OCI-LY7 (cell line): Measurements from ENCODE around the gene ANXA3. TPM values are rescaled to one million over a fixed set of nuclear protein-coding genes. Genes with fewer than 3 reads are reported as not detected.

Experiments
- BruUV-seq: library from RNA; stranded (reverse); fragments of 400-500 nt; replicated peaks from 2 replicates; lab custom pipeline; 2021; lab: Mats Ljungman, UMichigan
- CTCF ChIA-PET: fragments of 300-600 bp; sonication (Branson Sonifier 250); formaldehyde crosslinking; loops from one replicate; lab custom pipeline; 2022; ENCODE audit warnings: antibody characterized with exemption; ENCODE audit not compliant: unreplicated experiment; lab: Charles Lee
- POLR2A ChIA-PET: fragments of 300-600 bp; sonication (Branson Sonifier 250); formaldehyde crosslinking; loops from one replicate; lab custom pipeline; 2022; ENCODE audit warnings: antibody characterized with exemption; lab: Charles Lee
- DNase-seq: peaks from one replicate; pipeline ENCODE4 v3.0.0-alpha.2; 2015; ENCODE audit warnings: low spot score
- H2AFZ ChIP-seq: fragments of 200-600 bp; sonication (generic), shearing (Covaris generic); 2 replicates; pipeline ENCODE4 v1.6.1; 2014; ENCODE audit warnings: mild to moderate bottlenecking, antibody characterized with exemption, low read length, moderate library complexity
- H3K27ac ChIP-seq: fragments of 200-600 bp; sonication (generic); 2 replicates; pipeline ENCODE4 v1.5.1; 2014; ENCODE audit warnings: mixed run types, low read depth, mild to moderate bottlenecking, moderate library complexity, low read length, inconsistent platforms; ENCODE audit not compliant: poor library complexity, severe bottlenecking
- H3K36me3 ChIP-seq: fragments of 200-600 bp; sonication (generic); 2 replicates; pipeline ENCODE4 v1.6.1; 2014; ENCODE audit warnings: mild to moderate bottlenecking, antibody characterized with exemption, low read length, moderate library complexity, mixed read lengths; ENCODE audit not compliant: insufficient read depth
- H3K4me1 ChIP-seq: fragments of 200-600 bp; sonication (generic); 2 replicates; pipeline ENCODE4 v1.5.1; 2014; ENCODE audit warnings: mild to moderate bottlenecking, low read length; ENCODE audit not compliant: insufficient read depth, poor library complexity, severe bottlenecking
- H3K4me2 ChIP-seq: fragments of 200-600 bp; sonication (generic); 2 replicates; pipeline ENCODE4 v1.6.1; 2014; ENCODE audit warnings: mild to moderate bottlenecking, low read length
- H3K4me3 ChIP-seq: fragments of 200-600 bp; sonication (generic); 2 replicates; pipeline ENCODE4 v1.5.1; 2014; ENCODE audit warnings: mild to moderate bottlenecking, low read depth, low read length; ENCODE audit not compliant: poor library complexity, severe bottlenecking
- H3K79me2 ChIP-seq: fragments of 200-600 bp; sonication (generic); 2 replicates; pipeline ENCODE4 v1.6.1; 2016; ENCODE audit warnings: low read depth, mild to moderate bottlenecking, low read length, moderate library complexity, mixed read lengths; ENCODE audit not compliant: insufficient read depth
- H3K9me2 ChIP-seq: fragments of 200-600 bp; sonication (generic); 2 replicates; pipeline ENCODE4 v1.6.1; 2016; ENCODE audit warnings: mild to moderate bottlenecking, low read length, mixed read lengths; ENCODE audit not compliant: insufficient read depth
- H3K9me3 ChIP-seq: fragments of 200-600 bp; sonication (generic); 2 replicates; pipeline ENCODE4 v1.6.1; 2014; ENCODE audit warnings: mild to moderate bottlenecking, mixed run types, low read length, mixed read lengths
- H4K20me1 ChIP-seq: fragments of 200-600 bp; sonication (generic); 2 replicates; pipeline ENCODE4 v1.6.1; 2014; ENCODE audit warnings: mild to moderate bottlenecking, antibody characterized with exemption, low read length, moderate library complexity, mixed read lengths; ENCODE audit not compliant: insufficient read depth
- CTCF ChIP-seq: fragments of 200-600 bp; sonication (generic); conservative IDR thresholded peaks from 2 replicates; pipeline ENCODE4 v1.5.1; 2014; ENCODE audit warnings: mild to moderate bottlenecking, antibody characterized with exemption, low read length, moderate library complexity, mixed read lengths
- EZH2phosphoT487 ChIP-seq: fragments of 200-600 bp; sonication (generic); IDR thresholded peaks from 2 replicates; pipeline ENCODE4 v1.6.1; 2018; ENCODE audit warnings: low read depth, borderline replicate concordance, mild to moderate bottlenecking, mixed run types, antibody characterized with exemption, low read length, moderate library complexity, mixed read lengths
- intact Hi-C: fragments of 100-400 bp; cut with micrococcal nuclease; formaldehyde crosslinking; loops from one replicate; pipeline ENCODE4 v1.10.0; 2022; ENCODE audit not compliant: unreplicated experiment
- total RNA-seq, 2 experiments: library from RNA; depleted of rRNA in 1 of 2; stranded (reverse); fragments of >200 nt in 1 of 2; shearing (Covaris generic) in 1 of 2; gene quantifications; 2 replicates each; pipeline ENCODE4 v1.2.3, GENCODE V29; 2014 to 2022

Gene ANXA3
- total RNA-seq, 2 experiments from 2014 or later: not detected

GRCh38 chr4:78650106-78651024, 98.8 kb downstream of the ANXA3 start:
- TF ChIP-seq EZH2phosphoT487: no peak
- no peak for TF ChIP-seq CTCF
- Histone ChIP-seq H3K9me3 (no peaks in the 10 kb centered on the region), H3K4me3 (no peak overlapping the region), H3K4me2 (no peak overlapping the region), H3K79me2 (no peaks in the 10 kb centered on the region), H3K27ac (no peak overlapping the region), H3K4me1 (no peaks in the 10 kb centered on the region), H3K36me3 (no peaks in the 10 kb centered on the region), H4K20me1 (no peaks in the 10 kb centered on the region), H2AFZ (no peak overlapping the region), H3K9me2 (no peaks in the 10 kb centered on the region)
- intact Hi-C loops: no loop called here
- ChIA-PET POLR2A (interaction anchor here (0.6 to 2.1 kb wide), 5 partner anchors 8 to 265 kb away, joined by 3 to 6 read pairs (median 3); no protein-coding TSS in a partner anchor), CTCF (no interaction called here)
- BruUV-seq: no TSS peak
- DNase-seq: no peak

GRCh38 chr4:78651250-78651860, 99.8 kb downstream of the ANXA3 start:
- H3K4me2 ChIP-seq: no peak overlapping the region
- ChIA-PET CTCF (no interaction called here), POLR2A (interaction anchor here (0.6 to 2.1 kb wide), 10 partner anchors 8 to 70 kb away, joined by 3 to 8 read pairs (median 3); no protein-coding TSS in a partner anchor)
- BruUV-seq: no TSS peak
- H3K9me2 ChIP-seq: no peaks in the 10 kb centered on the region
- no peak overlapping the region for H2AFZ ChIP-seq
- H3K4me3 ChIP-seq: no peak overlapping the region
- H3K9me3 ChIP-seq: no peaks in the 10 kb centered on the region
- no peaks in the 10 kb centered on the region for H3K79me2 ChIP-seq
- TF ChIP-seq CTCF: no peak
- no peak for TF ChIP-seq EZH2phosphoT487
- H4K20me1 ChIP-seq: no peaks in the 10 kb centered on the region
- H3K4me1 ChIP-seq: peaks cover 4% of the 10 kb centered on the region
- no peaks in the 10 kb centered on the region for H3K36me3 ChIP-seq
- intact Hi-C loops: no loop called here
- no peak overlapping the region for H3K27ac ChIP-seq
- no peak for DNase-seq
